ENCODE measurements around the gene UBN2.

GRCh38 chr7:139340037-139340807 is 109.2 kb downstream of the UBN2 start:
- TF ChIP-seq CTCF (IDR thresholded peaks at IDR 0.05) (peak; percentile 34; the same call in 1 of the 2 replicates), TEAD1 (CRISPR knock-in tag; IDR thresholded peaks at IDR 0.05) (peak; percentile 55), TEAD4 (CRISPR knock-in tag; IDR thresholded peaks at IDR 0.05) (no peak), ZNF281 (CRISPR knock-in tag; IDR thresholded peaks at IDR 0.05) (no peak), FOXP4 (CRISPR knock-in tag; IDR thresholded peaks at IDR 0.05) (peak; percentile 65; the same call in 1 of the 2 replicates), JUN (CRISPR knock-in tag; IDR thresholded peaks at IDR 0.05) (no peak; the same call in 1 of the 2 replicates), NR2C2 (CRISPR knock-in tag; IDR thresholded peaks at IDR 0.05) (0 out of 2 replicates have a peak, but pooled peaks have one; percentile 19), NR3C1 (CRISPR knock-in tag; conservative IDR thresholded peaks at IDR 0.05; ENCODE audit: low read depth) (no peak), ZNF138 (CRISPR knock-in tag; conservative IDR thresholded peaks at IDR 0.05) (no peak), ATF1 (CRISPR knock-in tag; IDR thresholded peaks at IDR 0.05) (no peak; the same call in 1 of the 2 replicates), FOXJ3 (CRISPR knock-in tag; IDR thresholded peaks at IDR 0.05; ENCODE audit: borderline replicate concordance) (no peak)
